Inflammatory macrophage (primary cell): Measurements from ENCODE around the gene PERM1.
"Not testable (repeated sequence)": the region's sequence is repeated elsewhere in the genome, so short reads cannot be mapped to it uniquely, and the experiment has no call there.

ENCODE experiments used
- DNase-seq, 2 donors: peaks; one replicate each; pipeline ENCODE4 v3.0.0-alpha.2; 2020 to 2022

PERM1 gene

DNA sequence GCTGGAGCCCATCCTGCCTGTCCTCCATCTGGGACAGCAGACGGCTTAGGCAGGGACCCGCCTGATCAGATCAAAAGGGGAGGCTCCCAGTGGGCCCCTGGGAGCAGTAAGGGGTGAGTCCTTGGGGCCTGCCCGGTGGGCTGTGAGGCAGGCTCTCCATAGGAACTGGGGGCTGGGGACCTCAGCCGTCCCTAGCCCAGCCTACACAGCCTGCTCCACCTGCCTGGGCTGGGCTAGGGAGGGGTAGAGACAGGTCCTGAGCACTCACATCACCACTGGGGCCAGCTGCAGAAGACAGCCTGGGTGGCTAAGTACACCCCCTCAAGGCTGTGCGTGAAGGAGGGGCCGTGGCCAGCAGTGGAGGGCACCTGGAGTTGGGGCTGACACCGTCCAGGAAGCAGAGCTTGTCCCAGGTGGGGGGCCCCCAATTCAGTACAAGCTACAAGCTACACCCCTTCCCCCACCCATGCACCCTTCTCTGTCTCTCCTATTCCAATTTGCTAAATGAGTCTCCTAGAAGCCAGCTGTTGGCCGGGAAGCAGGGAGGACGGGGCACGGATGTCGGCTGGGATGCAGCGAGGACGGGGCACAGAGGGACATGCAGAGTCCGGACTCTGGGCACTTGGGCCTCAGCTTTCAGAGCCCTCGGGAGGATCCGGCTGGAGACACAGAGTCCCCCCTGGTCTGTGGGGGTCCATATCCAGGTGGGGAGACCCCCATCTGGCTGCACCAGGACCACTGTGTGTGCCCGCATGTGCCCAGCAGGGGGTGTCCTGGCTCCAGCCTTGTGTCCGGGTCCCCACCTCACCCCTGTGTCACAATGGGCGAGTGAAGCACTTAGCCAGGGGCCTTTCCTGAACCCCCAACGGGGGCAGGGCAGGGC is 33.1 kb upstream of the PERM1 start:
- no peak for DNase-seq

DNA sequence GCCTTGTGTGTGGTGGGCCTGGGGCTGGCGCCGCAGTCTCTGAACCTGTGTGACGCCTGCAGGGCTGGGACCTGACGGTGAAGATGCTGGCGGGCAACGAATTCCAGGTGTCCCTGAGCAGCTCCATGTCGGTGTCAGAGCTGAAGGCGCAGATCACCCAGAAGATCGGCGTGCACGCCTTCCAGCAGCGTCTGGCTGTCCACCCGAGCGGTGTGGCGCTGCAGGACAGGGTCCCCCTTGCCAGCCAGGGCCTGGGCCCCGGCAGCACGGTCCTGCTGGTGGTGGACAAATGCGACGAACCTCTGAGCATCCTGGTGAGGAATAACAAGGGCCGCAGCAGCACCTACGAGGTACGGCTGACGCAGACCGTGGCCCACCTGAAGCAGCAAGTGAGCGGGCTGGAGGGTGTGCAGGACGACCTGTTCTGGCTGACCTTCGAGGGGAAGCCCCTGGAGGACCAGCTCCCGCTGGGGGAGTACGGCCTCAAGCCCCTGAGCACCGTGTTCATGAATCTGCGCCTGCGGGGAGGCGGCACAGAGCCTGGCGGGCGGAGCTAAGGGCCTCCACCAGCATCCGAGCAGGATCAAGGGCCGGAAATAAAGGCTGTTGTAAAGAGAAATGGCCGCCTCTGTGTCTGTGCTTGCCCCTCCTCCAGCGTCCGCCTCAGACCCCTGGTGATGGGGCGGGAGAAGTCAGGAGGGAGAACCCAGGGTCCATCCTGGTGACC is 32.2 kb upstream of the PERM1 start:
- DNase-seq = no peak

DNA sequence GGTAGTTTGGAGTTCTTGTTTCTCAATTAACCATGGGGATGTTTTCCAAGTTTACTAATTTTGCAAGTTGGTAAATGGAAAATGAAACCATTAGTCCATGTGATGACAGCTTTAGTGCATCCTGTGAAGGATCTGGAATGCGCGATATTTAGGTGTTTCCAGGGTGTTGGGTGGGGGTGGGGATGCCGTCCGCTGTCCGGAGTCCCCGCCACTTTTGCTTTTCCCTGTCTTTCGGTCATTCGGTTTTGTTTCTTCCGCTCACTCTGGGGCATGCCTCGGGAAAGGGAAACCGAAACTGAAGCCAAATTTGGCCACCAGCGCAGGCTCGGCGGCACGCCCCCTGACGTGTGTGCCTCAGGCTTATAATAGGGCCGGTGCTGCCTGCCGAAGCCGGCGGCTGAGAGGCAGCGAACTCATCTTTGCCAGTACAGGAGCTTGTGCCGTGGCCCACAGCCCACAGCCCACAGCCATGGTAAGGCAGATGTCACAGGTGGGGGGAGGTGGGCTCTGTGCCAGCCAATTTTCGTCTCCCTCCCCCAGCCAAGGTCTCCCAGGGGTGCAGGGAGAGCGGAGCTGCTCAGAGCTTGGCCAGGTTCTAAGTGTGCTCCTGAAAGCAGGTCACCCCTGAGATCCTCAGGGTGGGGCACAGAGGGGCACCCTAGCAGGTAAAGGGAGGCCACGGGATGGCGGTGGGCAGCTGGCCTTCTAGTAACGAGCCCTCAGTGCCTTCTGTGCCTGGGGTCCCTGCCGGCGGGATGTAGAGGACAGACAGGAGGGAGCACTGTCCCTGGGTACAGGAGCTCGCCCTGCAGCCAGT is 31.4 kb upstream of the PERM1 start, which contains the start of gene ISG15:
Gene ISG15 (plus strand): TSS at position 393 of the 817 bp plus-strand sequence. CDS start 77 bp downstream, at position 470.
- DNase-seq = peak; percentile 83 to 90

DNA sequence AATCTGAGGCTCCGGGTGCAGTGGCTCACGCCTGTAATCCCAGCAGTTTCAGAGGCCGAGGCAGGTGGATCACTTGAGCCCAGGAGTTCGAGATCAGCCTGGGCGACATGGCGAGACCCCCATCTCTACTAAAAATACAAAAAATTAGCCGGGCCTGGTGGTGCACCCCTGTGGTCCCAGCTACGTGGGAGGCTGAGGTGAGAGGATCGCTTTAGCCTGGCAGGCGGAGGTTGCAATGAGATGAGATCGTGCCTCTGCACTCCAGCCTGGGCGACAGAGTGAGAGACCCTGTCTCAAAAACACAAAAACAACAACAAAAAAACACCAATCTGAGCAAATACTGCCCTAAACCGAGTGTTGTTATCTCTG is 30.8 kb upstream of the PERM1 start:
- DNase-seq = not testable (repeated sequence)

DNA sequence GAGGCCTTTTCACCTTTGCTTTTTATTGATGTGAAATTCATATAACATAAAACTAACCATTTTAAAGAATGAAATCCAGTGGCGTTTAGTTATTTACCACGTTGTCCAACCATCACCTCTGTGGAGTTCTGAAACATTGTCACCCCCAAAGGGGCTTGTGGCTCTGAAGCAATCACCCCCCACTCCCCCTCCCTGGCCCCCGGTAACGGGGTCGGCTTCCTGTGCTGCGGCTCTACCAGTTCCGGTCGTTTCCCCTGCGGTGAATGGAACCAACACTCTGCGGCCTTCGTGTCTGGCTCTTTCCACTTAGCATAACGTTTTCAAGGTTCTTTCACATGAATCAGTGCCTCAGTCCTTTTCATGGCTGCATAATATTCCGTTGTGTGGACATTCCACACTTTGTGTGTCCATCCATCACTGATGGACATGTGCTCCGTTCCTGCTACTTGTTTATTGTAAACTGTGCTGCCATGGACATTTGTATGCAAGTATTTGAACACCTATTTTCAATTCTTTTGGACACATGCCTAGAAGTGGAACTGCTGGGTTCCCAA is 29.6 kb upstream of the PERM1 start:
- no peak for DNase-seq

DNA sequence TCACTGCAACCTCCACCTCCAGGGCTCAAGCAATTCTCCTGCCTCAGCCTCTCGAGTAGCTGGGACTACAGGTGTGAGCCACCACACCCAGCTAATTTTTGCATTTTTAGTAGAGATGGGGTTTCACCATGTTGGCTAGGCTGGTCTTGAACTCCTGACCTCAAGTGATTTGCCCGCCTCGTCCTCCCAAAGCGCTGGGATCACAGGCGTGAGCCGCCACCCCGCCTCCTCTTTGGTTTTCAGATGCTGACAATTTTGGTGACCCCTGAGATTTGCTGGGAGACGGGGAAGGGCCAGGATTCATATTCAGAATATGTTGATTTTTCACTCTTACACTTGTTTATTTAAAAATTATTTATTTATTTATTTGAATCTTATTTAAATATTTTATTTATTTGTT is 28.2 kb upstream of the PERM1 start:
- not testable (repeated sequence) for DNase-seq

DNA sequence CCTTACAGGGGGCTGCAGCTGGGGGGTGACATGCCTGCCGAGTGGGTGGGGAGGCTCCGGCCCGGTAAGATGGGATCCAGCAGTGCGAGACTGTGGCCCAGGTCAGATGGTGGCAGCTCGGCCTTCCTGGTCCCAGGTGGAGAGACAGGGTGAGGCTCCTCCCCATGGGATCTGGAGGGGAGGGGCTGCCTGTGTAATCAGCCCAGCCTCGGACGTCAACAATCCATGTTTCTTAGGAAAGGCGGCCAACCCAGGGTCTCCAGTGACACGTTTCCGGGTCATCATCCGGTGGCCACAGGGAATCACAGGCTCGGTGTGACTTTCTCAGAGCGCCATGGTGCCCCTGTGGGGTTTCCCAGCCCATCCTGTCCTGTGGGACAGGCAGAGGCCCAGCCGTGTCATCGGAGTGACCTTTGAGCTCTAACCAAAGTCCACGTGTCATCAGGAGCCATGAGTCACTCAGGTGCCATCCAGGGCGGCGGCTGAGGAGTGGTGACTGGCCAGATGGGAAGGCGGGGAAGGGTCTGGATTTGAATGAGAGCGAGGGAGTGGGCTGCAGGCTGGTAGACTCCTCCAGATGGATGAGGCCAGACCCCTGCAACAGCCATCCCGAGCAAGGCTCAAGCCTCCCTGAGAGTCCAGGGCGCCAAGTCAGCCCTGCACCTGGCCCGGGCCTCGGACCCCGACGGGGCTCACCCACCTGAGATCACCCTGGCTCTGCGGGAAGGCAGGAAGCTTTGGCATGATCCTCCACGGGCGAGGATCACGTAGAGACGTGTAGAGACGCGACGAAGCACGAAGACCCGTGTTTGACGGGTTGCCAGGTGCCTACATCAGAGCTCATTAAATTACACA is 24.6 kb upstream of the PERM1 start:
- DNase-seq = no peak

DNA sequence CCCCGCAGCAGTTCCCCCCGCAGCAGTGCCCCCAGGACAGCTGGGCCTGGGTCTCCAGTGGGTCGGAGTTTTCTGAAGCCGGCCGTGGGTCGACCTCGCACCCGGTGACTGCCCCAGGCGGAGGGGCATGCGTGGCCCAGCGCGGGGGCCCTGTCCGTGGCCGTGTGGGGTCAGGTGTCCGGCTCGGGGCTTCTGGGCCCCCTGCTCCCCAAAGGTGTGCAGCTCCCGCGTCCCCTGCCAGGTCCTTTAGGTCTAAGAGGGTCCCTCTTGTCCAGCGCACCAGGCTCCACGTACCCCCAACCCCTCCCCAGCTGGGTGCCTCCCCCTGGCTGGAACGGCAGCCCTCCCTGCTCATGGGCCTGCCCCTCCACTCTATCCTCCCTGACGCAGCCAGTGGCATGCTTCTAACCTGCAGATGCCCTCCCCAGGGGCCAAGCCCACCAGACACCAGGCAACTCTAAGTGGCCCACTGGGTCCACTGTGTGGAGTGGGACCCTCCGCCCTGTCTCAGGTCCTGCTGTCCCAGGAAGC is 23.9 kb upstream of the PERM1 start:
- no peak for DNase-seq

DNA sequence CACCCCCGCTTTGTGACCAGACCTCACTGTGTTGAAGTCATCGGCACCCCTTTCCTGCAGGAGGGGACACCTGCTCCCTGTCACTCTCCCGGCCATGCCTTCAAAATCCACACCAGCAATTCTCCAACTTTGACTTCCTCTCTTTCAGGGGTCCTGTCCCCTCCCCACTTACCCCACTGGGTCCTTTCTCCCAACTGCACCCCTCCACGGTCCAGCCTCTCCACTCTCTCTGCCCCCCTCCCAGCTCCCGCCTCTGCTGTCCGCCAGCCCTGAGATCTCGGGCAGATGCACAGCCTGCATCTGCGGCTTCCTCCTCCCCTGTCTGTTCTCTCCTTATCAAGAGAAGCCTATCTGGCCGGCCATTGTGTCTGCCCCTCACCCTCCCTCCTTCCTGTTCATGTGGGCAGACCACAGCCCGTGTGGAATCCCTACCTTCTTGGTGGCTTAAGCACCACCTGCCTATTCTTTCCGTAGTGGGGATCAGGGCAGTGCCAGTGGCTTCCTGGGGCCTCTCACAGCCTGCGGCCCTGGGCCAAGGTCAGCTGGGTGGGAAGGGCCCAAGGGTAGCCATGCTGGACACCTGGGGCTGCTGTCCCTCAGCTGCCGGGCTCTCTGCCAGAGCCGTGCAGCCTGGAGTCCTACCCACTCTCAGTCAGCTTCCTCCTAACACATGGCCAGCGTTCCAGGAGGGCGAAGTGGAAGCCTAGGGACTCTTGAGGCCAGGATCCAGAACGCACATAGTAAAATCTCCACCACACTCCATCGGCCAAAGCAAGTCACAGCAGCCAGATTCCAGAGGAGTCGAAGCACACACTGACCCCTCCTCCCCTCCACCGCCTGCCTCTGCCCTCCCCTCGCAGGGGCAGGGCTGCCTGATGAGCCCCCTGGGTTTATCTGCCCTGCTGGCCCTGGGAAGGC is 23.1 kb upstream of the PERM1 start:
- DNase-seq = peak; percentile 19 to 54

DNA sequence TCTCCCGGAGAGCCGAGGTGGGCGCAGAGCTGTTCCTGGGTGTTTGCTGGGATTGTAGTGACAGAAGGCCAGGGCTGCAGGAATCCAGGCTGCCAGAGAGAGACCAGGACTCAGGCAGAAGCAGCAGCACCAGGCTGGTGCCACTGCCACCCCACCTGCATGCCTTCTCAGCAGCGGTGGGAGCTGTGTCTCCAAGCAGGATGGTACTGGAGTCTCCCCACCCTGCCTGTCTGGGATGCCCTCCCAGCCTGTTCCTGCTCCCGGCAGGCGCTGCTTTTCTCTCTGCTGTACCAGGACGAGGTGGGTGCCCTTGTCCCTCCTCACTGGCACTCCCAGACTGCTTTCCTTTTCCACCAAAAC is 22.5 kb upstream of the PERM1 start:
- DNase-seq = no peak

DNA sequence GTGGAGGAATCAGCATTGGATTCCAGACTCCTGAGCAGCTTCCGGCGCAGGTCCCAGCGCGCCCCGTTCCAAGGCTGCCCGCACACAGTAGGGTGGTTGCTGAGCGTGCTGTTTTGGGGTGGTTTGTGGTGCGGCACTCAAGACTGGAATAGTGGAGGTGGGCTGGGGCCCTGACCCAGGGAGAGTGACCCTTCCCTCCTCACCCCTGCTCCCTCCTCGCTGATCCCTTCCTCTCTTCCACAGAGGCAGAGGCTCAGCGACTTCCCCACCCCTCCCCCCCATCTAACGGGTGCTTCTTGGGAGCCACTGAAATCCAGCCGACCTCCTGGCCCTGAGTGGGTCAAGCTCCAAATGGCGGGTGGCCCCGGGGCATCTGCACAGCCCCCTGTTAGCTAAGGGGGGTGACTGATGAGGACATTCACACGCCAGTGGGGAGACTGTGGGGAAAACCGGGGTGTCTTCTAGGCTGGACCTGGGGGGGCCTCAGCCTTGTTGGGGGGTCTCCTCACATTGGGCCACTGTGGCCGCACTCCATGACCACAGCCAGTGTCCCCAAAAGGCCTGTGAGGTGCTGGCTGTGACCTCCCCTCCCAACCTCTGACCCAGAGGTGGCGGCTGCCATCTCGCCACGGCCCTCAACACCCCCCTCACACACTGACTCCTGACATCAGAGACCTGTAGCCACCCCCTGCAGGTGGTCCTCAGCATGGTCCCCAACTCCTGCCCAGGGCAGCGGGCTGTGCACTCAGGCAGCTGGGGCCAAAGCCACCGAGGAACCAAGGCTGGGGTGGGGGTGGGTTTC is 21.9 kb upstream of the PERM1 start:
- DNase-seq = no peak

DNA sequence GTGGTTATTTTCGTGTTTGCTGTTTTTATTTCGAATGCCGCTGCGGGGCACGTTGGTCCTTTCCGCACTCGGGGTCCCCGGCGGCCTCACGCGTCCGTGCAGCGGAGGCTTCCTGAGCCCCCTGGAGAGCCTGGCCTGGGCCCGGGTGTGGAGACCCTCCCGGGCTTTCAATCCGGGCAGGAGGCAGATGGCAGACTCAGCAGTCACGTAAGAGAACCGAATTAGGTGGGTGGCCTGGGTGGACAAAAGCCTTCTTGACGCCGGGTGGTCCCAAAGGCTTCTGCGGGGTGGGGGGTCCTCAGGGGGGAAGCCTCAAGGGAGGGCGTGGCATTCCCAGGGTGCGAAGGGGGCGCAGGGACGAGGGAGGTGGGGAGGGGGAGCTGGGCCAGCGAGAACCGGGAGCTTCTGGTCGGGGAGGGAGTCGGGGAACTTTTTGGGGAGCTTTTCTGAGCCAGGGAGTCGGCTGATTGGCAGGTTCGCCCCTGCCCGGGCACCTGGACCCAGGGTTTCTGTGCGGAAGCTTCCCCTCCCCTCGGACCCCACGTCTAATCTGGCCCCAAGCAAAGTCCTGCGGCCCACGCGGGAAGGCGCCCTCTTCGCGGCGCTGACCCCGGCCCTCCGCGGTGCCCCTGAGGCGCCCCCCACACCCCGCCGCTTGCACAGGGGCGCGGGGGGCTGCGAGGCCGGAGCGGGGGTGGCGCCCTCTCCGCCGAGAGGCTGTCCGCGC is 19.3 kb upstream of the PERM1 start:
- no peak for DNase-seq

DNA sequence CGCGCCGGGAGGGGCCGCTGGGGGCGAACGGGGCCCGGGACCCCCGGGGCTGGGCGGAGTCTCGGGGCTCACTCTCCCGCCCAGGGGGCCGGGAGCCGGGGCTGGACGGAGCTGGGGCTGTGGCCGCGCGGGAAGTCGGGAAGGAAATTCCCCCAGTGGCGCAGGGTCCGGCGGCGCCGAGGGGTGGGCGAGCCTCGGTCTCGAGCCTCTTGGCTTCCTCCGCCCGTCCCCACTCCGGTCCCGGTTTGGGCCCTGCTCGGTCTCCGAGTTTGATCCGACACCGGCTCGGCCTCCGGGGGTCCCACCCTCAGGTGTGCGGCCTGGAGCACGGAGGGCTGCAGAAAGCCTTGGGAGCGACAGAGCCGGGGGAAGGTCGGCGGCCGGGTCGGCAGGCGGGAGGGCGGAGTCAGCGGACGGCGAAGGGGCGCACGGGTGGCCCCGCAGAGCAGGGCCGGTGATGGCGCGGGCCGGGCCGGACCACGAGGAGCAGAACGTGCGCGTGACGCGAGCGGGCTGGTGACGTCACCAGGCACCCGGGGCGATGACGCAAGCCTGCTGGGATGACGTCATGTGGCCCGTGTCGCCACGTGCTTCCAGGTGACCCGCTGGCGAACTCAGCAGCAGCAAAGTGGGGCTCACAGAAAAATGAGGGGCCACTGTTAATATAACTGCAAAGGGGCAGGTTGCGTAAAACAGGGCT is 18.6 kb upstream of the PERM1 start:
- peak; percentile 49 to 58 for DNase-seq

DNA sequence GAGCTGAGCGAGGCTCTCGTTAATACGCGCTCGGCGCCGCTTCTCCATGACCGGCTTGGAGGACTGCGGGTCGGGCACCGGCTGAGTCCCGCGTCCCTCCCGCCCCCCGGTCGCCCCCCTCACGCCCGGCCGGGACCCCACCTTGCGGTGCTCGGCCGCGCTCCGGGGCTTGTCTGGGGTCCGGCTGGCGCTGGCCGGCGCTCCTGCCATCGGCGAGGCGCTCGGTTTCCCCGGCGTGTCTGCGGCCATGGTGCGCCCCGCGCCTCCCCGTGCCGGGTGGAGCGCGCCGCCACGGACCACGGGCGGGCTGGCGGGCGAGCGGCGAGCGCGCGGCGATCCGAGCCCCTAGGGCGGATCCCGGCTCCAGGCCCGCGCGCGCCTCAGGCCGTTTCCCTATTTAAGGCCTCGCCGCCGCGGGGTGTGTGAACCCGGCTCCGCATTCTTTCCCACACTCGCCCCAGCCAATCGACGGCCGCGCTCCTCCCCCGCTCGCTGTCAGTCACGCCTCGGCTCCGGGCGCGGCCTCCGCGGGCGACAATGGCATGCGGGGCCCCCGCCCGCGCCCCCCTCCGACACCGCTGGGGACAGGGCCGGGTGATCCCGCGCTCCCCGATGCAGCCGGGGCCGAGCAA is 17.9 kb upstream of the PERM1 start, which contains the start of gene HES4:
Gene HES4 (minus strand): TSS at position 373 of the 632 bp plus-strand sequence. CDS start 124 bp downstream, at position 249.
- DNase-seq = peak; percentile 62 to 77

DNA sequence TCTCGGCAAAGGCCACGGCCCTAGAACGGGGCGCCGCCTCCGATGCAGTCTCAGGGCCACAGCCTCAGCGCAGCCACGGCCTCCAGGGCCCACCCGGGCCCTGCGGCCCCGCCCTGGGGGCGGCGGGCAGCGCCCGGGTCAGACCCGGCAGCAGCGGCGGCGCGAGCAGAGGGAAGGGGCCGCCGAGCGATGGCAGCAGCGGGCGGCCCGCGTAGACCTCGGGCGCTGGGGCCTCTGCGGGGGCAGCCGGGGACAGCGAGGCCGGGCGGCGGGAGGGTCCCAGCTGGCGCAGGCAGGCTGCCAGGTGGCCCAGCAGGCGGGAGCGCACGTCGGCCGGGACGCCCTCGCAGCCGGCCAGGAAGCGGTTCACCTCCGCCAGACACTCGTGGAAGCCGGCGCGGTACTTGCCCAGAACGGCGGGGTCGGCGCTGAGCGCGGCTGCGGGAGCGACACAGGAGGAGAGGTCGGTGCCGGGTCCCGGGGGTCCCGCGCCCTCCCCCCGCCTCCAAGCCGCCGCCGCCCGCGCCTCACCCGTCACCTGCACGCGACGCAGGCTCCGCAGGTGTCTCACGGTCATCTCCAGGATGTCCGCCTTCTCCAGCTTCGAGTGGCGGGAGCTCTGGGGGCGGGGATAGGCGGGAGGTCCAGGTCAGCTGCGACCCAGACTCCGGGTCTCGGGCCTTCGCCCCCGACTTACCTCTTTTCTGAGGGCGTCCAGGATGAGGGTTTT is 17.3 kb upstream of the PERM1 start:
- DNase-seq = no peak

DNA sequence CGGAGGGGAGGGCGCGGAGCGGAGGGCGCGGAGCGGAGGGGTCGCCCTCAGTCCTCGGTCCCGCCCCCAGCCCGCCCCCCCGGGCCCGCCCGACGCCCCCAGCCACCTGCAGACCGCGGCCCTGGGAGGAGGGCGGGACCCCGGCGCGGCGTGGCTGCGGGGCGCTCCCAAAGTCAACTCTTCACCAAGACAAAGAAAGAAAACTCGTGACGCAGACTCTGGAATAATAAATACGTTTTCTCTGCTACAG is 16.8 kb upstream of the PERM1 start:
- no peak for DNase-seq
